Measurements from ENCODE around the gene ZC4H2.
A peak's percentile ranks its signal among the peaks of the same experiment; 100 is the strongest.
"Not testable (repeated sequence)": the region's sequence is repeated elsewhere in the genome, so short reads cannot be mapped to it uniquely, and the experiment has no call there.

The ZC4H2 gene

DNA sequence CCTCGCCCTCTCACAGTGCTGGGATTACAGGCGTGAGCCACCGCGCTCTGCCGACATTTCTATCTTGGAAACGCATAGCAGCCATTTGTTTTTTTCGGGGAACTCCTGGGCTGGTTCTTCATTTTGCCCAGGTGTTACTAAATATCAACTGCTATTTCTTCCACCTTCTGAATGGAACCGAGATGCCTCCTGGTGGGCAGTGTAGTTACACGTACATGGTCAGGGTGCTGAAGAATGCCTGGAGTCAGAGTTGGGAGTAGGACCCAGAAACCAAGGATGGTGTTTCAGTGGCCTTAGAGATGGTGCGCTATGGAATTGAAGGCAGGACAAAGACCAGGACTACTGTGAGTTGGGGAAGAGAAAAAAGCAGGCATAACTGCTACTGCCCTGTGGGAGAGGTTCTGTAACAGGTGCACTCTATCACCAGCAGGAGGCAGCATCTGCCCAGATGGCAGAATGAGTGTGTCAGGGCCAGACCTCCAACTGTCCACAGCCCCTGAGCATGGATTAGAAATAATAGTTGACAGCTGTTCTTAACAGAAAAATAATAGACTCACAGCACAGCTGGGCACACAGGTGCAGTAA lies 81.7 kb downstream of the ZC4H2 start:
- in situ Hi-C loops (cut with MboI; ENCODE audit: low pct_unique_long_range_greater_than_20kb, low sequenced_read_pairs, unreplicated experiment): no loop called here
- DNase-seq (ENCODE audit: low spot score): peak; percentile 17

DNA sequence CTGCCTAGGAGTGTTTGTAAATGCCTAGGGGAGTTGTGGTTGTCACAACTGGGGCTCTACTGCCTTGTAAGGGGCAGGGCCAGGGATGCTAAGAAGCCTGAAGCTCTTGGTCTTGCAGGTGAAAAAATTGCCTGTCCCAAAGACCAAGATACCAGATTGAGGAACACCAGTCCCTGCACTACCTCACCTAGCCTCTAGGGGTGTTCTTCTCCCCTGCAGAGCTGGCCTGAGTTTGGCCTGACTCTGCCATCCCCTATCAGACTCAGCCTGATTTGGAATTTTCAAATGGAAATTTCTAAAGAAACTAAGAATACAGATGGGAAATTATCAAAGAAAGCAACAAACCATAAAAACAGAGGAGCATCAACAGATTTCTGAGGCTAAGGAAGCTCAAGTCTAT lies 90.4 kb downstream of the ZC4H2 start:
- DNase-seq (ENCODE audit: low spot score): no peak
- TF ChIP-seq, protein P1, sequence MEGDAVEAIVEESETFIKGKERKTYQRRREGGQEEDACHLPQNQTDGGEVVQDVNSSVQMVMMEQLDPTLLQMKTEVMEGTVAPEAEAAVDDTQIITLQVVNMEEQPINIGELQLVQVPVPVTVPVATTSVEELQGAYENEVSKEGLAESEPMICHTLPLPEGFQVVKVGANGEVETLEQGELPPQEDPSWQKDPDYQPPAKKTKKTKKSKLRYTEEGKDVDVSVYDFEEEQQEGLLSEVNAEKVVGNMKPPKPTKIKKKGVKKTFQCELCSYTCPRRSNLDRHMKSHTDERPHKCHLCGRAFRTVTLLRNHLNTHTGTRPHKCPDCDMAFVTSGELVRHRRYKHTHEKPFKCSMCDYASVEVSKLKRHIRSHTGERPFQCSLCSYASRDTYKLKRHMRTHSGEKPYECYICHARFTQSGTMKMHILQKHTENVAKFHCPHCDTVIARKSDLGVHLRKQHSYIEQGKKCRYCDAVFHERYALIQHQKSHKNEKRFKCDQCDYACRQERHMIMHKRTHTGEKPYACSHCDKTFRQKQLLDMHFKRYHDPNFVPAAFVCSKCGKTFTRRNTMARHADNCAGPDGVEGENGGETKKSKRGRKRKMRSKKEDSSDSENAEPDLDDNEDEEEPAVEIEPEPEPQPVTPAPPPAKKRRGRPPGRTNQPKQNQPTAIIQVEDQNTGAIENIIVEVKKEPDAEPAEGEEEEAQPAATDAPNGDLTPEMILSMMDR (IDR thresholded peaks at IDR 0.05; ENCODE audit: extremely low read depth, insufficient read depth, missing control alignments): peak; percentile 46
- in situ Hi-C loops (cut with MboI; ENCODE audit: low pct_unique_long_range_greater_than_20kb, low sequenced_read_pairs, unreplicated experiment): no loop called here

More for the DNA sequence above, 81.7 kb downstream of the ZC4H2 start:
- TF ChIP-seq, protein P1 (IDR thresholded peaks at IDR 0.05; ENCODE audit: extremely low read depth, insufficient read depth, missing control alignments): peak; percentile 74

DNA sequence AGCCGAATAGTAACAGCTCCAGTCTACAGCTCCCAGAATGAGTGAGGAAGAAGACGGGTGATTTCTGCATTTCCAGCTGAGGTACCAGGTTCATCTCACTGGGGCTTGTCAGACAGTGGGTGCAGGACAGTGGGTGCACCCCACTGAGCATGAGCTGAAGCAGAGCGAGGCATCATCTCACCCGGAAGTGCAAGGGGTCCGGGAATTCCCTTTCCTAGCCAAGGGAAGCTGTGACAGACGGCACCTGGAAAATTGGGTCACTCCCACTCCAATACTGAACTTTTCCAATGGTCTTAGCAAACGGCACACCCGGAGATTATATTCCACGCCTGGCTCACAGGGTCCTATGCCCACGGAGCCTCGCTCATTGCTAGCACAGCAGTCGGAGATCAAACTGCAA lies 97.5 kb downstream of the ZC4H2 start:
- in situ Hi-C loops (cut with MboI; ENCODE audit: low pct_unique_long_range_greater_than_20kb, low sequenced_read_pairs, unreplicated experiment); DNase-seq (ENCODE audit: low spot score): not testable (repeated sequence)

DNA sequence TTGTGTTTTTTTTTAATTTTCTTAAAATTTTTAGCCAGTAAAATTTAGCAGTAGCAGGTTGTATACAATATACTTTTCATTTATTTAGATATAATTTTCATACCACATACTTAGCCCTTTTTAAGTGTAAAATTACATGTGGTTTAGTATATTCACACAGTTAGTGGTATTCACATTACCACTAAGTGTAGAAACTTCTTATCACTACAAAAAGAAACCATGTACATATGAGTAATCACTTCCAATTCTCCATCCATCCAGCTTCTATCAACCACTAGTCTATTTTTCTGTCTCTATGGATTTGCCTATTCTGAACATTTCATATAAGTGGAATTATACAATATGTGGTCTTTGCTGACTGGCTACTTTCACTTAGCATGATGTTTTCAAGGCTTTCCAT lies 109.0 kb downstream of the ZC4H2 start:
- in situ Hi-C loops (cut with MboI; ENCODE audit: low pct_unique_long_range_greater_than_20kb, low sequenced_read_pairs, unreplicated experiment): no loop called here
- TF ChIP-seq, protein P1 (IDR thresholded peaks at IDR 0.05; ENCODE audit: extremely low read depth, insufficient read depth, missing control alignments): no peak
- DNase-seq (ENCODE audit: low spot score): no peak

Data from GM13977 (cell line).